IPS-20b (cell line): ENCODE measurements around the gene KLHL11.
A peak's percentile ranks its signal among the peaks of the same experiment; 100 is the strongest.

Source experiments
- H3K27ac ChIP-seq: one replicate; pipeline ENCODE4 v1.5.1; 2013; ENCODE audit warnings: low read length
- H3K27me3 ChIP-seq: 2 replicates; pipeline ENCODE4 v1.6.1; 2013; ENCODE audit warnings: mild to moderate bottlenecking, low read length, inconsistent platforms; ENCODE audit not compliant: insufficient read depth
- H3K36me3 ChIP-seq: 2 replicates; pipeline ENCODE4 v1.6.1; 2013; ENCODE audit warnings: low read depth, mild to moderate bottlenecking, inconsistent platforms, low read length, moderate library complexity; ENCODE audit not compliant: insufficient read depth
- H3K4me1 ChIP-seq: 2 replicates; pipeline ENCODE4 v1.6.1; 2013; ENCODE audit warnings: mild to moderate bottlenecking, control low read depth, inconsistent platforms, low read length, moderate library complexity; ENCODE audit not compliant: insufficient read depth
- H3K4me3 ChIP-seq: 2 replicates; pipeline ENCODE4 v1.5.1; 2013; ENCODE audit warnings: mild to moderate bottlenecking, low read length, inconsistent platforms
- H3K9ac ChIP-seq: 2 replicates; pipeline ENCODE4 v1.6.1; 2013; ENCODE audit warnings: low read depth, mild to moderate bottlenecking, inconsistent platforms, low read length, moderate library complexity
- H3K9me3 ChIP-seq: 2 replicates; pipeline ENCODE4 v1.6.1; 2013; ENCODE audit warnings: mild to moderate bottlenecking, low read depth, low read length, inconsistent platforms; ENCODE audit not compliant: insufficient read depth

KLHL11 gene

DNA sequence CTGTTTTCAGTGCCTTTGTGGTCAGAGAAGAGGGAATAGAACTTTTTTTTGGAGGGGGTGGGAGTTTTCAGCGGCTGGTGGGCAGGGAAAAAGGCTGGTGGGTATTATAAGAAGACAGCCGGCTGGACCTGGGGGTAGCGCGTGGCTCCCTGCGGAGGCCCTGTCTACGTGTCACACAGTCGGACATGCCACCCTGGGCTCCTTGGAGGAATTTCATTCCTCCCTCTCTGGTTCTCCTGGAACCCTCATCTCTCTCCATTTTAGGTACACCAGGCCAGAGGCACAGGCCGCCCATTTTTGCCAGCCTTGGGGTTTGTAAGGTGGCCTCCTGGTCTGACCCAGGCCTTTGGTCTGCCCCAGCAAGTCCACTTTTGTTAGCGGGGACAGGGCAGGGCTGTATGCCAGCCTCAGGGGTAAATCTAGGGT, 51.5 kb downstream of the KLHL11 start:
- Histone ChIP-seq H3K9me3 (no peaks in the 10 kb centered on the region), H3K36me3 (peaks cover 16% of the 10 kb centered on the region), H3K27ac (peak overlapping the region; percentile 89), H3K4me1 (peaks cover 10% of the 10 kb centered on the region; the same call in 1 of the 2 replicates), H3K9ac (peak overlapping the region; percentile 93; the same call in 1 of the 2 replicates), H3K4me3 (peak overlapping the region; percentile 90), H3K27me3 (peaks cover 9% of the 10 kb centered on the region)

DNA sequence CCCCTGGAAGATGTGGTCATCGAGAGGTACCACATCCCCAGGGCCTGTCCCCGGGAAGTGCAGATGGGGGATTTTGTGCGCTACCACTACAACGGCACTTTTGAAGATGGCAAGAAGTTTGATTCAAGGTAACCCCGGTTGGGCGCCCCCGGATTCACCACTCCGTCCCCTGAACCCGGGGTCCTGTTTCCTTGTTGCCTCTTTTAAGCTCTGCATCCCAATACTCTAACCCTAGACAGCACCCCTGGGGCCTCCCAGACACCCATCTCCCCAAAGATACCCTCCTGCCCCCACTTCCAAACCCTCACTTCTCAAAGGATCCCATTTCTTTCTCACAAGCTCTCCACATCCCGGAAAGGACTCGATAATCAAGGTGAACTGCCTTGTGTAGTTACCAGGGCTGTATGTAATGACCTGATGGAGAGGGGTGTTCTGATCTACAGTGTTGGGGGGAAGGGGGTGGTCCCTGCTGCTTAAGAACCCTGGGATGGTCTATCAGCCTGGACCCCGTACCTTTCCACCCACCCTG, 52.0 kb downstream of the KLHL11 start:
- peaks cover 9% of the 10 kb centered on the region for H3K27me3 ChIP-seq
- H3K4me1 ChIP-seq, result peaks cover 10% of the 10 kb centered on the region; the same call in 1 of the 2 replicates
- H3K9me3 ChIP-seq, result no peaks in the 10 kb centered on the region
- peak overlapping the region; percentile 90 for H3K4me3 ChIP-seq
- H3K27ac ChIP-seq, result peak overlapping the region; percentile 89
- peak overlapping the region; percentile 93 for H3K9ac ChIP-seq
- peaks cover 13% of the 10 kb centered on the region for H3K36me3 ChIP-seq

GRCh38 chr17:41812381-41813151, 52.7 kb downstream of the KLHL11 start, which contains the start of gene FKBP10:
Gene FKBP10 (plus strand): TSS chr17:41813004. CDS start chr17:41813035, 31 bp downstream.
- peaks cover 6% of the 10 kb centered on the region for H3K36me3 ChIP-seq
- H3K9me3 ChIP-seq, result no peaks in the 10 kb centered on the region
- H3K9ac ChIP-seq, result peak within 1 kb of the TSS; percentile 93
- H3K27me3 ChIP-seq, result peaks cover 9% of the 10 kb centered on the region
- peaks cover 10% of the 10 kb centered on the region; the same call in 1 of the 2 replicates for H3K4me1 ChIP-seq
- H3K4me3 ChIP-seq, result peak within 1 kb of the TSS; percentile 90
- peak within 1 kb of the TSS; percentile 89 for H3K27ac ChIP-seq

DNA sequence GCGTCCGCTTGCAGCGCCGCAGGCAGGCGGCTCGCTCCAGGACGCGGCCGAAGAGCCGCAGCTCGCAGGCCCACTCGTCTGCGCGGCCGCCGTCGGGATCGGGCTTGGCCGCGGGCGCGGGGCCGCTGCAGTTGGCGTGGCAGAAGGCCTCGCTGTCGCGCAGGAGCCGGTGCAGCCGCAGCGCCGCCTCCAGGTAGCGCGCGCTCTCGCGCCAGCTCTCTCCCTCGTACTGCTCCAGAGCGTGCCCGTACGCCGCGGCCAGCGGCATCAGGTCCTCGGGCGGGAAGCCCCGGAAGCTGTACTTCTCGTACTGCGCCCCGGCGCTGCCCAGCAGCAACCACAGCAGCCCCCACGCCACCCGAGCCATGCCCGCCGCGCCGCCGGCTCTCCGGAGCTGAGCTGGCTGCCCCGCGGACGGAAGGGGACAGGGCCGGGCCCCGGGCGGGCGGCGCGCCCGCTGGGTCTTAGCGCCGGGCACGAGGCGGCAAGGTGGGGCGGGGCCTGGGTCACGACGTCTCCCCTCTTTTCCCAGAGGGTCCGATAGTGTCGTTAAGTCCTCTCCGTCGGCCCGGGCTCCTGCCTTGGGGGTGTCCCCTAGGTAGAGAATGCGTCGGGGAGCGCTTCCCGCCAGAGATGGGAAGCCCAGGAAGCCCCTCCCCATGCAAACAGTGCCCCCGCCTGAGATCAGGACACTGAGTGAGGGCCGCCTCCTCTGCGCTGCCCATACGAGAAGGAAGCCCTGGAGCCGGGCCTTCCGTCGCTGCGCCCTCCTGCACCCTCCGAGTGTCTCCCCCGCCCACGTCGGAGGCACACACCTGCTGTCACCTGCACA, 53.5 kb downstream of the KLHL11 start, which contains the start of gene P3H4:
P3H4 (minus strand) TSS at position 401 of the 832 bp plus-strand sequence; CDS start at position 367, 34 bp downstream.
- peaks cover 5% of the 10 kb centered on the region for H3K36me3 ChIP-seq
- H3K27me3 ChIP-seq, result peaks cover 9% of the 10 kb centered on the region
- peaks cover 10% of the 10 kb centered on the region; the same call in 1 of the 2 replicates for H3K4me1 ChIP-seq
- H3K9me3 ChIP-seq, result no peaks in the 10 kb centered on the region
- H3K4me3 ChIP-seq, result peak within 1 kb of the TSS; percentile 90
- H3K27ac ChIP-seq, result peak within 1 kb of the TSS; percentile 48
- H3K9ac ChIP-seq, result peak within 1 kb of the TSS; percentile 93; the same call in 1 of the 2 replicates

DNA sequence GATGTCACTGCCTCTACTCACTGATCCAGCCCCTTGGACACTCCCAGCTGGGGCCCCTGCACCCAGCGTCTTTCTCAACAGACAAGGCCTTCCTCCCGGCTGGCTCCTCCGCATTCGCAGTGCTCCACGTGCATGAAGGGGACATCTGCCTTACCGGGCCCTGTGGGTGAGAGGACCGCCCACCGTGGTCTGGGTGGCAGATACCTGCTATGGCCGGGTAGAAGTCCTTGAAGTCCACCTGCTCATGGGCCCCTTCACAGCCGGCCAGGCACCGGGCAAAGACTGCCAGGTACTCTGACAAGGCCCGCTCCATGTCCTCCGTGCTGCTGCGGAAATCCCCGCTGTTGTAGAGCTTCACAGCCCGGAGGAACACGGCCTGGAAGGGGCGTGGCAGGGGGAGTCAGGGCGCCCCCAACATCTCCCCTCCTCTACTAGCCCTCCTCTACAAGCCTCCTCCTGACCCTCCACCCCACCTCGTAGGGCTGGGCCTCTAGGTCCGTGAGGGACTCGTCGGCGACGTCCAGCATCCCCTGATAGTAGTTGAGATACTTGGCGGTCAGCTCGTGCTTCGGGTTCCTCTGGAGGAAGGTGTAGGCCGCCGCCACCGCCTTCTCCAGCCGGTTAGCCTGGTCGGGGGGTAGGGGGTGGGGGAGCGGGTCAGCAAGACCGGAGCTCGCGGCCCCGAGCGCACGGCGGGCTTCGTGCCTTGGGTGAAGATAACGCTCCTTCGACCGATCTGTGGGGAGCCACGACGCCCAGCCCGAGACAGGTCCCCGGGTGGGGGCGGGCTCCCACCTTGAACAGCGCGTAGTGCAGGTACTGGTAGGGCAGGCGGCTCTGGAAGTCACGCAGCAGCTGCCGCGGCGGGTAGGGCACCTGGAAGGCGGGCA, 54.3 kb downstream of the KLHL11 start:
- peak overlapping the region; percentile 93; the same call in 1 of the 2 replicates for H3K9ac ChIP-seq
- H3K27me3 ChIP-seq, result peaks cover 9% of the 10 kb centered on the region
- peak overlapping the region; percentile 90 for H3K4me3 ChIP-seq
- H3K4me1 ChIP-seq, result peaks cover 10% of the 10 kb centered on the region; the same call in 1 of the 2 replicates
- no peak overlapping the region for H3K27ac ChIP-seq
- H3K9me3 ChIP-seq, result no peaks in the 10 kb centered on the region
- peaks cover 6% of the 10 kb centered on the region for H3K36me3 ChIP-seq

DNA sequence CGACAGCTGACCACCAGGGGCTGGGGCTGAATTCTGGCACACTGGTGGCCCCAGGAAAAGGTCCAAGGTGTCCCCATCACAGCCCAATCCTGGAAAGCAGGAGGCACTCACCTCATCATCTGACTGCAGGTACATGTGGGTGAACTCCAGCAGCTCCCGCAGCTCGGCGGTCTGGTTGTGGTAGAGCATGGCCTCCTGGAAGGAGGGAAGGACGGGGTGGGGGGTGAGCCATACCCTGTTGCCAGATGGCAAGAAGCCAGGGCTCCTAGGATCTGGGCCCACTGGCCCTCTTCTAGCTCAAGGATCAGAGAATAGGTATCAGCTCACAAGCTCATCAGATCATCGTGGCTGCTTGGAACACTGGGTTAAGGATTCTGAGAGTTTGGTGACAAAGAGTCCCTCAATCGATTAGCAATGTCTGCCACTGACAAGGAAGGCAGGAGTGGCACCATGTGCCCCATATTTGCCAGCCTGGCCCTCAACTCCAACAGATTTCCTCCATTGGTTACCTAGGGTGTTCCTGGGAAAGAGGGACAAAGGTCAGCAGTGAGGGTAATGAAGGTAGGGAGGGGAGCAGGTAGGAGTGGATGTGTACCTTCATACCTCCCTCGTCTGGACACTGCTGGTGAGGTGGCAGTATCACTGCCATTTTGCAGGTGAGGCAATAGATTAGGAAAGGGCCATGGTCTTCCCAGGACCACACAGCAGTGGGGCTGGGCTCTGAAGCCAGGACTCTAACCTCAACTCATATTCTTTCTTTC, 58.4 kb downstream of the KLHL11 start:
- Histone ChIP-seq H3K4me1 (peaks cover 4% of the 10 kb centered on the region; the same call in 1 of the 2 replicates), H3K4me3 (no peak overlapping the region), H3K9ac (no peak overlapping the region), H3K27ac (no peak overlapping the region), H3K9me3 (no peaks in the 10 kb centered on the region), H3K27me3 (peaks cover 9% of the 10 kb centered on the region), H3K36me3 (peaks cover 11% of the 10 kb centered on the region)
